Left ventricle myocardium inferior (tissue), 1 donor: ENCODE results near the gene CGB8. TPM values are rescaled to one million over a fixed set of nuclear protein-coding genes. Genes with fewer than 3 reads are reported as not detected.

Experiments used
- DNase-seq: peaks from one replicate; pipeline ENCODE4 v3.0.0-alpha.2; 2020
- H3K27ac ChIP-seq: fragments of 200-600 bp; replicated peaks from 2 replicates; pipeline ENCODE4 v1.8.0; 2021
- H3K27me3 ChIP-seq: fragments of 200-600 bp; 2 replicates; pipeline ENCODE4 v1.8.0; 2021; ENCODE audit warnings: low read depth
- H3K36me3 ChIP-seq: fragments of 200-600 bp; 2 replicates; pipeline ENCODE4 v1.8.0; 2021
- H3K4me1 ChIP-seq: fragments of 200-600 bp; 2 replicates; pipeline ENCODE4 v1.8.0; 2021
- H3K4me3 ChIP-seq: fragments of 200-600 bp; 2 replicates; pipeline ENCODE4 v1.8.0; 2021; ENCODE audit warnings: mild to moderate bottlenecking, moderate library complexity
- H3K9me3 ChIP-seq: fragments of 200-600 bp; replicated peaks from 2 replicates; pipeline ENCODE4 v1.8.0; 2021
- intact Hi-C: fragments of 100-400 bp; cut with micrococcal nuclease; formaldehyde crosslinking; loops from one replicate; pipeline ENCODE4 v1.11.0; 2022
- total RNA-seq: library from RNA; stranded (reverse); fragmentation: NEBNext Ultra II Directional; extraction: Animal tissue kit (Norgen Biotek cat#: 25700); gene quantifications from one replicate; pipeline ENCODE4 v1.2.1, GENCODE V29; 2021
- TF ChIP-seq, protein P1 (sequence below): fragments of 200-600 bp; IDR thresholded peaks from 2 replicates; pipeline ENCODE4 v1.8.0; 2021; ENCODE audit warnings: antibody characterized with exemption, mild to moderate bottlenecking, borderline replicate concordance
- donor health status: DM: no; HTN: yes; CAD: no; lungs with severe emphysema.

Gene CGB8
- total RNA-seq, 1 donor from 2014 or later: not detected

GRCh38 chr19:49011194-49011593, 37.7 kb downstream of the CGB8 start:
- TF ChIP-seq, protein P1, sequence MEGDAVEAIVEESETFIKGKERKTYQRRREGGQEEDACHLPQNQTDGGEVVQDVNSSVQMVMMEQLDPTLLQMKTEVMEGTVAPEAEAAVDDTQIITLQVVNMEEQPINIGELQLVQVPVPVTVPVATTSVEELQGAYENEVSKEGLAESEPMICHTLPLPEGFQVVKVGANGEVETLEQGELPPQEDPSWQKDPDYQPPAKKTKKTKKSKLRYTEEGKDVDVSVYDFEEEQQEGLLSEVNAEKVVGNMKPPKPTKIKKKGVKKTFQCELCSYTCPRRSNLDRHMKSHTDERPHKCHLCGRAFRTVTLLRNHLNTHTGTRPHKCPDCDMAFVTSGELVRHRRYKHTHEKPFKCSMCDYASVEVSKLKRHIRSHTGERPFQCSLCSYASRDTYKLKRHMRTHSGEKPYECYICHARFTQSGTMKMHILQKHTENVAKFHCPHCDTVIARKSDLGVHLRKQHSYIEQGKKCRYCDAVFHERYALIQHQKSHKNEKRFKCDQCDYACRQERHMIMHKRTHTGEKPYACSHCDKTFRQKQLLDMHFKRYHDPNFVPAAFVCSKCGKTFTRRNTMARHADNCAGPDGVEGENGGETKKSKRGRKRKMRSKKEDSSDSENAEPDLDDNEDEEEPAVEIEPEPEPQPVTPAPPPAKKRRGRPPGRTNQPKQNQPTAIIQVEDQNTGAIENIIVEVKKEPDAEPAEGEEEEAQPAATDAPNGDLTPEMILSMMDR: no peak
- H3K27ac ChIP-seq: no peak overlapping the region
- H3K4me1 ChIP-seq: no peaks in the 10 kb centered on the region
- H3K36me3 ChIP-seq: peaks cover 89% of the 10 kb centered on the region
- no peaks in the 10 kb centered on the region for H3K27me3 ChIP-seq
- DNase-seq: no peak
- H3K9me3 ChIP-seq: no peaks in the 10 kb centered on the region
- no peak overlapping the region for H3K4me3 ChIP-seq
- intact Hi-C loops: no loop called here

GRCh38 chr19:49010453-49010852, 38.5 kb downstream of the CGB8 start:
- TF ChIP-seq, protein P1: no peak
- Histone ChIP-seq H3K27ac (no peak overlapping the region), H3K4me1 (no peaks in the 10 kb centered on the region)

GRCh38 chr19:49009828-49010227, 39.1 kb downstream of the CGB8 start:
- Histone ChIP-seq H3K27me3 (no peaks in the 10 kb centered on the region), H3K4me1 (no peaks in the 10 kb centered on the region), H3K36me3 (peaks cover 89% of the 10 kb centered on the region), H3K27ac (no peak overlapping the region), H3K4me3 (no peak overlapping the region), H3K9me3 (no peaks in the 10 kb centered on the region)
- intact Hi-C loops: no loop called here
- DNase-seq: no peak
- TF ChIP-seq, protein P1: no peak

More at GRCh38 chr19:49010453-49010852, 38.5 kb downstream of the CGB8 start:
- Histone ChIP-seq H3K27me3 (no peaks in the 10 kb centered on the region), H3K4me3 (no peak overlapping the region), H3K9me3 (no peaks in the 10 kb centered on the region), H3K36me3 (peaks cover 89% of the 10 kb centered on the region)
- no peak for DNase-seq
- intact Hi-C loops: no loop called here

GRCh38 chr19:49006905-49007304, 42.0 kb downstream of the CGB8 start:
- TF ChIP-seq, protein P1: no peak
- peaks cover 96% of the 10 kb centered on the region for H3K36me3 ChIP-seq
- H3K9me3 ChIP-seq: no peaks in the 10 kb centered on the region
- H3K27me3 ChIP-seq: no peaks in the 10 kb centered on the region
- intact Hi-C loops: no loop called here
- no peak overlapping the region for H3K27ac ChIP-seq
- DNase-seq: no peak
- no peaks in the 10 kb centered on the region for H3K4me1 ChIP-seq
- no peak overlapping the region for H3K4me3 ChIP-seq

DNA sequence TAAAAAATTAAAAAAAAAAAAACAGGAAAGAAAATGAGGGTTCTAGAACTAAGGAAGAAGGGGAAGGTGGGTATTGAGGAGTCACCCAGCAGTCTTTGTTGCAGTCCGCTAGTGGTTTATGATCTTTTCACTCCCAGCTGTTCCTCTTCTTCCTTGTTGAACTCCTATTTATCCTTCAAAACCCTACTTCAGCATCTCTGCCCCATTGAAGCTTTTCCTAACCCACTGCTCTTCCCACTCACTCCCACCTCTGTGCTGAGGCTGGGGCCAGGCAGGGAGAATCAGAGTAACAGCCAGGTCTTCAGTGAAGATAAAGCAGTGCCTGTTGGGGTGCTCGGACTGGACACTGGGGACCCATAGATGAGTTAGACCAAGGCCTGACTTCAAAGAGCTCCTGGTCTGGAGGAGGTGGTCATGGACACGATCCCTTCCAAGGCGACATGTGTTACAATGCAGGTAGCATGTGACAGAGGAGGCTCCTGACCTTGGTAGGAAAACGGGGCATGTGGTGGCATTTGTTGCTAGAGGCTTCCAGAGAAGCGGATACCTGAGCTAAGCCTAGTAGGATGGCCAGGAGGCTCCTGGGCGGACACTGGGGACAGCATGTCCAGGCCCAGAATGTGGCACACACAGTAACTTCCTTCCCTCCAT, 43.8 kb downstream of the CGB8 start:
- no peak overlapping the region for H3K4me3 ChIP-seq
- H3K27ac ChIP-seq: no peak overlapping the region
- no peaks in the 10 kb centered on the region for H3K27me3 ChIP-seq
- peaks cover 83% of the 10 kb centered on the region for H3K36me3 ChIP-seq
- TF ChIP-seq, protein P1: no peak
- DNase-seq: no peak
- no peaks in the 10 kb centered on the region for H3K9me3 ChIP-seq
- H3K4me1 ChIP-seq: no peaks in the 10 kb centered on the region
- intact Hi-C loops: no loop called here
